Measurements from ENCODE around the gene CA10.

The CA10 gene

GRCh38 chr17:51677875-51678274, 480.6 kb downstream of the CA10 start:
- no peak for DNase-seq (ENCODE audit: low read depth)

GRCh38 chr17:51676691-51677487, 481.6 kb downstream of the CA10 start:
- no peak for DNase-seq (ENCODE audit: low read depth)

- DNase-seq (ENCODE audit: low read depth) = no peak
Observed at GRCh38 chr17:51674579-51675255, 483.8 kb downstream of the CA10 start.

- DNase-seq (ENCODE audit: low read depth) = no peak
Observed at GRCh38 chr17:51673070-51673469, 485.4 kb downstream of the CA10 start.

- DNase-seq (ENCODE audit: low read depth) = no peak
Observed at GRCh38 chr17:51672065-51672464, 486.4 kb downstream of the CA10 start.

GRCh38 chr17:51670899-51671298, 487.6 kb downstream of the CA10 start:
- DNase-seq (ENCODE audit: low read depth) = no peak

GRCh38 chr17:51668963-51669246, 489.6 kb downstream of the CA10 start:
- DNase-seq (ENCODE audit: low read depth) = no peak

GRCh38 chr17:51668155-51668962, 490.2 kb downstream of the CA10 start:
- DNase-seq (ENCODE audit: low read depth) = no peak

- no peak for DNase-seq (ENCODE audit: low read depth)
Observed at GRCh38 chr17:51667706-51668083, 490.8 kb downstream of the CA10 start.

GRCh38 chr17:51666971-51667705, 491.4 kb downstream of the CA10 start:
- no peak for DNase-seq (ENCODE audit: low read depth)

- no peak for DNase-seq (ENCODE audit: low read depth)
Observed at GRCh38 chr17:51662204-51663056, 496.1 kb downstream of the CA10 start.

- no peak for DNase-seq (ENCODE audit: low read depth)
Observed at GRCh38 chr17:51661403-51661802, 497.1 kb downstream of the CA10 start.

GRCh38 chr17:51660266-51660665, 498.2 kb downstream of the CA10 start:
- no peak for DNase-seq (ENCODE audit: low read depth)

GRCh38 chr17:51657224-51657623, 501.3 kb downstream of the CA10 start:
- no peak for DNase-seq (ENCODE audit: low read depth)

GRCh38 chr17:51653878-51654277, 504.6 kb downstream of the CA10 start:
- no peak for DNase-seq (ENCODE audit: low read depth)

GRCh38 chr17:51652529-51652928, 506.0 kb downstream of the CA10 start:
- DNase-seq (ENCODE audit: low read depth) = no peak

- no peak for DNase-seq (ENCODE audit: low read depth)
Observed at GRCh38 chr17:51651513-51652298, 506.8 kb downstream of the CA10 start.

- DNase-seq (ENCODE audit: low read depth) = no peak
Observed at GRCh38 chr17:51650772-51651171, 507.7 kb downstream of the CA10 start.

- no peak for DNase-seq (ENCODE audit: low read depth)
Observed at GRCh38 chr17:51650202-51650601, 508.3 kb downstream of the CA10 start.

GRCh38 chr17:51647826-51648225, 510.7 kb downstream of the CA10 start:
- no peak for DNase-seq (ENCODE audit: low read depth)

- no peak for DNase-seq (ENCODE audit: low read depth)
Observed at GRCh38 chr17:51647067-51647466, 511.4 kb downstream of the CA10 start.
